ENCODE measurements around the gene RBMS3.

The RBMS3 gene

DNA sequence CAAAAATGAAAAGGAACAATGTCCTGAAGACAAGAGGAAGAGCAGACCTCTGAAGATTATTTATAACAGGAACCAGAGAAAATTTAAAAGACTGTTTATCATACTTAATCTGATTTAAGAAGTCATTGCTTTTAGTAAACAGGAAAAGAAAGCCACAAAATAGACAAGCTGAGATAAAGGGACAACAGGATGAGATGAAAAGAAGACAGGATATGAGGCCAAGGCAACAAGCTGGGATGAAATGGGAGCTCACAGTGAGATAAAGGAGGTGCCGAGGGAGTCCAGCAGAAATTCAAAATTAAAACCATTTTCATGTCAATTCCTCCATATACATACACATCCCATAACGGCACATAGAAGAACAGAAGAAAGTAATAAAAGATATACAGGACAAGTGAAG is 277.0 kb downstream of the RBMS3 start:
- Histone ChIP-seq H3K27me3 (ENCODE audit: low read depth) (no peaks in the 10 kb centered on the region), H3K9me3 (no peaks in the 10 kb centered on the region), H3K36me3 (replicated peaks) (no peaks in the 10 kb centered on the region), H3K4me3 (no peak overlapping the region), H3K4me1 (no peaks in the 10 kb centered on the region)
- in situ Hi-C loops (cut with MboI; ENCODE audit: low sequenced_read_pairs): no loop called here
- no peak for DNase-seq (ENCODE audit: low spot score in 2 of 2)

GRCh38 chr3:29559741-29560465 is 279.0 kb downstream of the RBMS3 start:
- in situ Hi-C loops (cut with MboI; ENCODE audit: low sequenced_read_pairs): no loop called here
- H3K27me3 ChIP-seq (ENCODE audit: low read depth): no peaks in the 10 kb centered on the region
- no peaks in the 10 kb centered on the region; the same call in 1 of the 2 replicates for H3K4me1 ChIP-seq
- no peaks in the 10 kb centered on the region for H3K9me3 ChIP-seq
- no peak for DNase-seq (ENCODE audit: low spot score in 2 of 2)
- no peak overlapping the region for H3K4me3 ChIP-seq
- H3K36me3 ChIP-seq (replicated peaks): no peaks in the 10 kb centered on the region

DNA sequence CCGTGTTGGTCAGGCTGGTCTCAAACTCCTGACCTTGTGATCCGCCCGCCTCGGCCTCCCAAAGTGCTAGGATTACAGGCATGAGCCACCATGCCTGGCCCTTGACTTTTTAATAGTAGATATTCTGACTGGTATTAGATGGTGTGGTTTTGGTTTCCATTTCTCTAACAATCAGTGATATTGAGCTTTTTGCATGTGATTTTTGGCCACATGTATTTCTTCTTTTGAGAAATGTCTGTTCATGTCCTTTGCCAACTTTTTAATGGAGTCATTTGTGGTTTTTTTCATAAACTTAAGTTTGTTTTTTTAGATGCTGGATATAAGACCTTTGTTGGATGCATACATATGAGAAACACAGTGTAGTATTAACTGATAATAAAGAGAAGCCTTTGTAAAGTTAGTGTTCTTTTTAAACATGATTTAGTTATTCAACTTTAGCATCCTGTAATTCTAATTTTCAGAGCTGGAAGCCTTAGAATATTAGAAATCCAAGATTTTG is 280.8 kb downstream of the RBMS3 start:
- Histone ChIP-seq H3K9me3 (no peaks in the 10 kb centered on the region), H3K27me3 (ENCODE audit: low read depth) (no peaks in the 10 kb centered on the region), H3K4me1 (no peaks in the 10 kb centered on the region; the same call in 1 of the 2 replicates), H3K36me3 (replicated peaks) (no peaks in the 10 kb centered on the region), H3K4me3 (no peak overlapping the region)
- in situ Hi-C loops (cut with MboI; ENCODE audit: low sequenced_read_pairs): no loop called here
- no peak for DNase-seq (ENCODE audit: low spot score in 2 of 2)

DNA sequence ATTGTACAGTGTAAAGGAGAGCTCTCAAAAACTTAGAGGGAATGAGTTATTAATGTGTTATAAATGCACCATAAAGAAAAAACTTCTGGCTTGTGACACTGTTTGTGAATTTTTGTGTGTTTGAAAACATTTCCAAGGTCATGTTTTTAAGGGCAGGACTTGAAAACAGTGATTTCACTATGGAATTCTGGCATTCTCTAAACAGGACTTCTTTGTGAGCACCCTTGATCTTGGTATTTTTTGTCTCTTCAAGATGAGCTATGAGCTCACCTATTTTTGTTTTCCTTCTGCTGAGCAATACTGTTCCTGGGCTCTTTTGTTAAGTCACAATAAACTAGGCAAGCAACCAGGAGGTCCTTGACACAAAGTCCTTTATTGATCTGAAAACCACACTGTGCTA is 284.4 kb downstream of the RBMS3 start:
- in situ Hi-C loops (cut with MboI; ENCODE audit: low sequenced_read_pairs): no loop called here
- no peak overlapping the region for H3K4me3 ChIP-seq
- no peaks in the 10 kb centered on the region; the same call in 1 of the 2 replicates for H3K4me1 ChIP-seq
- no peaks in the 10 kb centered on the region for H3K27me3 ChIP-seq (ENCODE audit: low read depth)
- no peaks in the 10 kb centered on the region for H3K36me3 ChIP-seq (replicated peaks)
- H3K9me3 ChIP-seq: no peaks in the 10 kb centered on the region
- DNase-seq (ENCODE audit: low spot score in 2 of 2): no peak

GRCh38 chr3:29567501-29567900 is 286.6 kb downstream of the RBMS3 start:
- Histone ChIP-seq H3K4me3 (no peak overlapping the region), H3K9me3 (no peaks in the 10 kb centered on the region), H3K4me1 (no peaks in the 10 kb centered on the region; the same call in 1 of the 2 replicates), H3K27me3 (ENCODE audit: low read depth) (no peaks in the 10 kb centered on the region), H3K36me3 (replicated peaks) (no peaks in the 10 kb centered on the region)
- DNase-seq (ENCODE audit: low spot score in 2 of 2): no peak
- in situ Hi-C loops (cut with MboI; ENCODE audit: low sequenced_read_pairs): no loop called here

DNA sequence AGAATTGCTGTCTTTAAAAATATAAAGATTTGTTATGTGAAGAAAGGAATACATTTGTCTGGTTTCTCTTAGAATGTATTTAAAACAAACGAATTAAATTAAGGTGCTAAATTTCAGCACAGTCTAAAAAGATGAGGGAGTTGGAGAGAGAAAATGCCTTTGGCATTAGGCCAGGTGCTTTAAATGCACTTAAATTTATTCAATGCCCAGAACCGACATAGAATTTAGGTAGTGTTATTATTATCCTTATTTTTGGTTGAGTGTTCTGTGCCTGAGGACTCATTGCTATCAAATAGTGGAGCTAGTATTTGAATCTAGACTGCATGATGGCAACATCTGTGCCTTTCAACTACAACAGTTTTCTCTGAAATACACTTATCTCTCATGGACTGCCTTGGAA is 287.5 kb downstream of the RBMS3 start:
- in situ Hi-C loops (cut with MboI; ENCODE audit: low sequenced_read_pairs): no loop called here
- Histone ChIP-seq H3K9me3 (no peaks in the 10 kb centered on the region), H3K27me3 (ENCODE audit: low read depth) (no peaks in the 10 kb centered on the region), H3K4me3 (no peak overlapping the region), H3K4me1 (no peaks in the 10 kb centered on the region; the same call in 1 of the 2 replicates), H3K36me3 (replicated peaks) (no peaks in the 10 kb centered on the region)
- no peak for DNase-seq (ENCODE audit: low spot score in 2 of 2)

DNA sequence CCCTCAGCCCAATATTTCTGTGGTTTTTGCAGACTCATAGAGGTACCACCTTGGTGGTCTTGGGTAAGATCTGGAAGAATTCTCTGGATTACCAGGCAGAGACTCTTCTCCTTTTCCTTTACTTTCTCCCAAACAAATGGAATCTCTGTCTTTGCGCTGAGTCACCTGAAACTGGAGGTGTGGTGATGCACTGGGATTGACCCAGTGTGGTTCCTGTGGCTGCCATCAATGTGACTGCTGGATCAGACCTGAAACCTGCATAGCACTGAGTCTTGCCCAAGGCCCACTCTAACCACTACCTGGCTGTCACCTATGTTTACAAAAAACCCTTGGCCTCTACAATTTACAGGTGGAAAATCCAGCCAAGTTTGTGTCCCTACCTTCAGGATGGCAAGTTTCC is 295.3 kb downstream of the RBMS3 start:
- in situ Hi-C loops (cut with MboI; ENCODE audit: low sequenced_read_pairs): no loop called here
- DNase-seq (ENCODE audit: low spot score in 2 of 2): no peak
- no peaks in the 10 kb centered on the region for H3K27me3 ChIP-seq (ENCODE audit: low read depth)
- H3K9me3 ChIP-seq: no peaks in the 10 kb centered on the region
- no peaks in the 10 kb centered on the region for H3K36me3 ChIP-seq (replicated peaks)
- no peak overlapping the region for H3K4me3 ChIP-seq
- H3K4me1 ChIP-seq: no peaks in the 10 kb centered on the region

GRCh38 chr3:29576675-29577074 is 295.8 kb downstream of the RBMS3 start:
- no peaks in the 10 kb centered on the region for H3K36me3 ChIP-seq (replicated peaks)
- in situ Hi-C loops (cut with MboI; ENCODE audit: low sequenced_read_pairs): no loop called here
- no peak for DNase-seq (ENCODE audit: low spot score in 2 of 2)

DNA sequence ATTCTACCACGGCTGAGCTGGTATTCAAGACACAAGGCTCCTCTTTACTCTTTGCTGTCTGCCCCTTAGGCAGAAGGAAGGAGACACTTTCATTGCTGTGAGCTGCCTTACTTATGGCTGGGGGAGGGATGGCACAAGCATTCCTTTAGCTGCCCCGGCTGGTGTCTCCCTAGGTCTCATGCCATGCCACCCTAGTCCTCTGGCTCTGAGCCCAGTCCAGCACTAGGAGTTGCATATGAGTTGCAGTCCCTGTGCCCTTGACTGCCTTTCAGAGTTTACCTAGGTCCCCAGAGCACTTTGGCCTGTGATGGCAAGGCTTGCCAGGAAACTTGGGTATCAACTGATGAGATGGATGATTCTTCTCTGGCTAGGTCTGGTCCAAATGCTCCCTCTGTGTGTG is 296.4 kb downstream of the RBMS3 start:
- no peaks in the 10 kb centered on the region for H3K9me3 ChIP-seq
- in situ Hi-C loops (cut with MboI; ENCODE audit: low sequenced_read_pairs): no loop called here
- no peak overlapping the region for H3K4me3 ChIP-seq
- no peaks in the 10 kb centered on the region for H3K36me3 ChIP-seq (replicated peaks)
- no peaks in the 10 kb centered on the region for H3K27me3 ChIP-seq (ENCODE audit: low read depth)
- DNase-seq (ENCODE audit: low spot score in 2 of 2): no peak
- no peaks in the 10 kb centered on the region for H3K4me1 ChIP-seq

More at GRCh38 chr3:29576675-29577074, 295.8 kb downstream of the RBMS3 start:
- Histone ChIP-seq H3K27me3 (ENCODE audit: low read depth) (no peaks in the 10 kb centered on the region), H3K4me1 (no peaks in the 10 kb centered on the region), H3K4me3 (no peak overlapping the region), H3K9me3 (no peaks in the 10 kb centered on the region)

- DNase-seq (ENCODE audit: low spot score in 2 of 2): no peak
- Histone ChIP-seq H3K9me3 (no peaks in the 10 kb centered on the region), H3K27me3 (ENCODE audit: low read depth) (no peaks in the 10 kb centered on the region), H3K4me3 (no peak overlapping the region), H3K4me1 (no peaks in the 10 kb centered on the region), H3K36me3 (replicated peaks) (no peaks in the 10 kb centered on the region)
- in situ Hi-C loops (cut with MboI; ENCODE audit: low sequenced_read_pairs): no loop called here
These were observed 300.4 kb downstream of the RBMS3 start for GRCh38 chr3:29581311-29581710.

DNA sequence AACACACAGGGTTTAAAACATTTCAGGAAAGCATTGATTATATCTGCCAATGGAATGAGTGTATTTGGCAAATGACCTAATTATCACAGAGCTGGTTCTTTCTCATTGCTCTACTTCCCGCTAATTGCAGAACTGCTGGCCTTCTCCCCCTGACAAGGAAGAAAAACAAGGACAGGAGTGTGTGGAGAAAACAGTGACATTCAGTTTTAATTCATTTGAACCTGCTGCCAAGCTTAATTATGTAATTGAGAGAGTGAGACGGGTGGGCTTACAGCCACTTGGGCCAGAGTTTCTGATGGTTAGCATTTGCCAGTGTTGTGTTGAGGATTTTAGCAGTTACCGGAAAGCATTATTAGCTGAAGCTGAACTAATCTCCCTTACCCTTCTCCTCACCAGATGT is 301.4 kb downstream of the RBMS3 start:
- H3K36me3 ChIP-seq (replicated peaks): no peaks in the 10 kb centered on the region
- no peaks in the 10 kb centered on the region for H3K9me3 ChIP-seq
- no peaks in the 10 kb centered on the region for H3K27me3 ChIP-seq (ENCODE audit: low read depth)
- H3K4me1 ChIP-seq: 0 out of 2 replicates have a peak, but pooled peaks cover under 1% of the 10 kb centered on the region
- no peak for DNase-seq (ENCODE audit: low spot score in 2 of 2)
- in situ Hi-C loops (cut with MboI; ENCODE audit: low sequenced_read_pairs): no loop called here
- no peak overlapping the region for H3K4me3 ChIP-seq

DNA sequence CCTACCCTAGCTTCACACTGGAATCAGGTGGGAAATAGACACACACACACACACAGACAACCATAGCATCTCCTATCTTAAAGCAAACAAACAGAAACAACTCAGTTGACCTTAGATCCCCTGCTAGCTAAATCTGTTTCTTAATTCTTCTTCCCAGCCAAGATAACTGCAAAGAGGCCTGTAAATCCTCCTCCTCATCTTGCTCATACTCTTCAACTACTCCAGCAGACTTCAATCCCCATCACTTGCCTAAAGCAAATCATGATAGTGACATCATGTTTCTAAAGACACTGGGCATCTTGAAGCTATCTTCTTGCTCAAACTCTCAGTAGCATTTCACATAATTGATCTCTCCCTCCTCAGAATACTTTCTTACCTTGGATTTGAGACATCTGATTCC is 303.0 kb downstream of the RBMS3 start:
- DNase-seq (ENCODE audit: low spot score in 2 of 2): no peak
- no peaks in the 10 kb centered on the region for H3K36me3 ChIP-seq (replicated peaks)
- H3K4me3 ChIP-seq: no peak overlapping the region
- 0 out of 2 replicates have a peak, but pooled peaks cover 4% of the 10 kb centered on the region for H3K4me1 ChIP-seq
- H3K9me3 ChIP-seq: no peaks in the 10 kb centered on the region
- in situ Hi-C loops (cut with MboI; ENCODE audit: low sequenced_read_pairs): no loop called here
- no peaks in the 10 kb centered on the region for H3K27me3 ChIP-seq (ENCODE audit: low read depth)

DNA sequence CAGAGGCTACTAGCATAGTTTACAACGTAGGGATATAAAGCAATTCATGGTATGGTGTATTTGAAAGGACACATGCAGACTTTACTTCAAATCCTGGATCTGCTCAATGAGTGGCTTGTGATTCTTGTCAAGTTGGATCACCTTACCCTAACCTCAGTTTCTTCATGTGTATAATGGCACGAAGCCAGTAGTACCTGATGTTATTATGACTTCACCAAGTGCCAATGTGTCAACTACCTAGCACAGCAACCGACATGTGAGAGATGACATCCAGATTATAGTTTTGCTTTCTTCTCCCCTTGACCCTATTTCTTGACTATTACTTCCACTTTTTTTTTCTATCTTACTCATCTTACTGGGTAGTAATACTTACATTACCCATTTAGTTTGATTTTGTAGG is 304.5 kb downstream of the RBMS3 start:
- H3K4me3 ChIP-seq: no peak overlapping the region
- no peaks in the 10 kb centered on the region for H3K9me3 ChIP-seq
- H3K27me3 ChIP-seq (ENCODE audit: low read depth): no peaks in the 10 kb centered on the region
- H3K4me1 ChIP-seq: 0 out of 2 replicates have a peak, but pooled peaks cover 4% of the 10 kb centered on the region
- no peak for DNase-seq (ENCODE audit: low spot score in 2 of 2)
- H3K36me3 ChIP-seq (replicated peaks): no peaks in the 10 kb centered on the region
- in situ Hi-C loops (cut with MboI; ENCODE audit: low sequenced_read_pairs): no loop called here

GRCh38 chr3:29587340-29587739 is 306.5 kb downstream of the RBMS3 start:
- DNase-seq (ENCODE audit: low spot score in 2 of 2): no peak
- Histone ChIP-seq H3K36me3 (replicated peaks) (no peaks in the 10 kb centered on the region), H3K9me3 (no peaks in the 10 kb centered on the region), H3K4me1 (0 out of 2 replicates have a peak, but pooled peaks cover 4% of the 10 kb centered on the region), H3K4me3 (no peak overlapping the region), H3K27me3 (ENCODE audit: low read depth) (no peaks in the 10 kb centered on the region)
- in situ Hi-C loops (cut with MboI; ENCODE audit: low sequenced_read_pairs): no loop called here

All from HAP-1 (cell line).